ENCODE data around the gene RHOBTB1. TPM values are rescaled to one million over a fixed set of nuclear protein-coding genes. Genes with fewer than 3 reads are reported as not detected.
A peak's percentile ranks its signal among the peaks of the same experiment; 100 is the strongest.

RHOBTB1 gene
- total RNA-seq, 4 donors from 2014 or later, result 5.1 to 15.7 (median 12.6) TPM

DNA sequence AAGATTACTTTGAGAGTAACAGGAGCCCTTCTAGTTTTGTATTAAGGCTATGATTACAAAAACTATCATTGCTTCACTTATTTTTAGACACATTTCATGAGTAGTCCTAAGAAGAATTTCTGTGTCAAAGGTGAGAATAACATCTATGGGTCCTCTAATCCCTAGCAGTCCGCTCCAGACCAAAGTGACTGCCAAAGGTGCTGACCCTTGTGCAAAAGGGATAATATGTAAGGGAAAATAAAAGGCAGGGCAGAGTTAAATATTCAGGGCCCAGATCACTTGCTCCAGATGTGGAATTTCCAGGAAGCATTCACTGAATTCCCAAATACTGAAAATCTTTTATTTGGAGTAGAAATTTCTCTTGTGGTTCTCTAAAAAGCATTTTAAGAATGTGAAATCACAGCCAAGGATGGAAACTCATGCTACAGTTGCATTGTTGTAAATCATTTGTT, 29.3 kb downstream of the RHOBTB1 start:
- DNase-seq, result peak in 1 of 3 donors; percentile 68
- no peaks in the 10 kb centered on the region for H3K27me3 ChIP-seq
- H3K4me1 ChIP-seq, result no peaks in the 10 kb centered on the region
- no peaks in the 10 kb centered on the region for H3K36me3 ChIP-seq
- H3K4me3 ChIP-seq, result no peak overlapping the region
- peak overlapping the region in 1 of 4 donors; percentile 28 for H3K27ac ChIP-seq
- H3K9me3 ChIP-seq, result no peaks in the 10 kb centered on the region
- TF ChIP-seq, protein P1, sequence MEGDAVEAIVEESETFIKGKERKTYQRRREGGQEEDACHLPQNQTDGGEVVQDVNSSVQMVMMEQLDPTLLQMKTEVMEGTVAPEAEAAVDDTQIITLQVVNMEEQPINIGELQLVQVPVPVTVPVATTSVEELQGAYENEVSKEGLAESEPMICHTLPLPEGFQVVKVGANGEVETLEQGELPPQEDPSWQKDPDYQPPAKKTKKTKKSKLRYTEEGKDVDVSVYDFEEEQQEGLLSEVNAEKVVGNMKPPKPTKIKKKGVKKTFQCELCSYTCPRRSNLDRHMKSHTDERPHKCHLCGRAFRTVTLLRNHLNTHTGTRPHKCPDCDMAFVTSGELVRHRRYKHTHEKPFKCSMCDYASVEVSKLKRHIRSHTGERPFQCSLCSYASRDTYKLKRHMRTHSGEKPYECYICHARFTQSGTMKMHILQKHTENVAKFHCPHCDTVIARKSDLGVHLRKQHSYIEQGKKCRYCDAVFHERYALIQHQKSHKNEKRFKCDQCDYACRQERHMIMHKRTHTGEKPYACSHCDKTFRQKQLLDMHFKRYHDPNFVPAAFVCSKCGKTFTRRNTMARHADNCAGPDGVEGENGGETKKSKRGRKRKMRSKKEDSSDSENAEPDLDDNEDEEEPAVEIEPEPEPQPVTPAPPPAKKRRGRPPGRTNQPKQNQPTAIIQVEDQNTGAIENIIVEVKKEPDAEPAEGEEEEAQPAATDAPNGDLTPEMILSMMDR (IDR thresholded peaks at IDR 0.05), result no peak
- no peak for TF ChIP-seq POLR2A (IDR thresholded peaks at IDR 0.05)

DNA sequence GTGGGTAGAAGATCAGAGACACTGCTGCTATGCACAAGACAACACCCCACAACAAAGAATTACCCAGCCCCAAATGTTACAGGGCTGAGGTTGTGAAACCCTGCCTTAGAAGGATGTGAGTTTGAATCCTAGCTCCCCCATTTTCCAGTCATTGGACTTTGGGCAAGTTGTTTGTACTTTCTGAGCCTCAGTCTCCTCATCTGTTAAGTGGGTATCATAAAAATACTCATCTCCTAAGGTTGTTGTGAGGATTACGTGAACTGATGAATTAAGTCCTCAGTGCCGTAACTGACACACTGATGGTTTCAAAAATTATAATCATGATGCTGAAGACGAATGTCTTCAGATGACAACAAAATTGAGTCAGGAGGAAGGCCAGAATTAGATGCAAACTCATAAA, 30.3 kb downstream of the RHOBTB1 start:
- Histone ChIP-seq H3K4me1 (no peaks in the 10 kb centered on the region), H3K27me3 (no peaks in the 10 kb centered on the region), H3K36me3 (no peaks in the 10 kb centered on the region), H3K9me3 (no peaks in the 10 kb centered on the region), H3K27ac (no peak overlapping the region), H3K4me3 (no peak overlapping the region)
- no peak for TF ChIP-seq POLR2A (IDR thresholded peaks at IDR 0.05)
- TF ChIP-seq, protein P1 (IDR thresholded peaks at IDR 0.05), result no peak
- no peak for DNase-seq

DNA sequence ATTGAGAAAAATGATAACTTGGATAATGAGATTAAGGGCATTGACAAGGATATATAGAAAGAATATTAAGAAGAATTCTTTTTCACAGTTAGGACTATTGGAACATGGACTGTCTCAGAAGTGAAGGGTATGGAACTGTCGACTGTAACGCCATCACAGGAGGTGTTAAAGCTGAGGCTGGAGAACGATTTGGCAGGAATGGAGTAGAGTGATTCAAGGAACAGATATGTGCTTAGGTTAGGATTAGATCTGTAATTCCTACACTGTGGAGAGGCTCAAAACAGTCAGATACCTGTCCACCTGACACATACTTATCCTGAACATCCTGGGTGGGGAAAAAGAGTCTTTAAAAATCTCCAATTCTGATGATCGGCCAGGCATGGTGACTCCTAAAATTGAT, 30.9 kb downstream of the RHOBTB1 start:
- TF ChIP-seq, protein P1 (IDR thresholded peaks at IDR 0.05), result no peak
- TF ChIP-seq POLR2A (IDR thresholded peaks at IDR 0.05), result no peak
- H3K27ac ChIP-seq, result no peak overlapping the region
- H3K36me3 ChIP-seq, result no peaks in the 10 kb centered on the region
- H3K9me3 ChIP-seq, result no peaks in the 10 kb centered on the region
- H3K27me3 ChIP-seq, result no peaks in the 10 kb centered on the region
- no peak for DNase-seq
- H3K4me3 ChIP-seq, result no peak overlapping the region
- H3K4me1 ChIP-seq, result no peaks in the 10 kb centered on the region

DNA sequence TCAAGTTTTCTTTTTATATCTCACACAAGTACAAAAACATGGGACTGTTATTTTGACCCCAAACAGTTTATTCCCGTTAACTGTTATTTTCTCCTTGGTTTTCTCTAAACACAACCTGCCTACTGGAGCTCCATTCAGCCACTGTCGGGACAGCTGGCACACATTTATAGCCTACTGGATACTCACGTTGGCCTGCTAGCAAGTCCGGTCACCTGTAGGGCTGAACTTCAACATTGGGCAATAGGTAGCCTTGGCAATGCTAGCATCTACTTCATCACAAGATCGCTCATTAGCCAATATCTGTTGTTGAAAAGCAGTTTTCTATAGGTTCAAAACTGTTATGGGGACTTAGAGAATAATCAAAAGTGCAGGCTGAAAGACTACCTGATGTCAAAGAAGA, 32.3 kb downstream of the RHOBTB1 start:
- H3K4me3 ChIP-seq, result no peak overlapping the region
- DNase-seq, result no peak
- no peaks in the 10 kb centered on the region for H3K36me3 ChIP-seq
- no peaks in the 10 kb centered on the region for H3K27me3 ChIP-seq
- H3K27ac ChIP-seq, result no peak overlapping the region
- no peaks in the 10 kb centered on the region for H3K9me3 ChIP-seq
- TF ChIP-seq, protein P1 (IDR thresholded peaks at IDR 0.05), result no peak
- no peak for TF ChIP-seq POLR2A (IDR thresholded peaks at IDR 0.05)
- no peaks in the 10 kb centered on the region for H3K4me1 ChIP-seq

DNA sequence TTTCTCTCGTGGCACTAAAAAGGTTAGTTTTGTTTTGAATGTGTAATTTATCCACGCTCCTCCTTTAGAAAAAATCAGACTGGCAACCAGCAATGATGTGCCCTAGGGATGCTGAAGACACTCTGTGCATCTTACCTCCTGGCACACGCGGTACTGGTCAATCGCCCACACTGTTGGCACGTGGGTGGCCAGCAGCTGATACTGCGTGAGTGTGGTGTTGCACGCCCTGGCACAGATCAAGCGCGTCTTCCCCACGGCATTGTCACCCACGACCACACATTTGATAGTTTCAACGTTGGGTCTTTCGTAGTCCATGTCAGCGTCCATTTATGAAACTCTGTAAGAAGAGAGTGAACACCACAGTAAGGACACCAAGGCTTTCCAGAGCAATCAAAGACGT, 32.8 kb downstream of the RHOBTB1 start:
- Histone ChIP-seq H3K4me1 (no peaks in the 10 kb centered on the region), H3K36me3 (no peaks in the 10 kb centered on the region), H3K27ac (no peak overlapping the region), H3K27me3 (no peaks in the 10 kb centered on the region), H3K4me3 (no peak overlapping the region), H3K9me3 (no peaks in the 10 kb centered on the region)
- TF ChIP-seq, protein P1 (IDR thresholded peaks at IDR 0.05), result no peak
- TF ChIP-seq POLR2A (IDR thresholded peaks at IDR 0.05), result no peak
- no peak for DNase-seq

DNA sequence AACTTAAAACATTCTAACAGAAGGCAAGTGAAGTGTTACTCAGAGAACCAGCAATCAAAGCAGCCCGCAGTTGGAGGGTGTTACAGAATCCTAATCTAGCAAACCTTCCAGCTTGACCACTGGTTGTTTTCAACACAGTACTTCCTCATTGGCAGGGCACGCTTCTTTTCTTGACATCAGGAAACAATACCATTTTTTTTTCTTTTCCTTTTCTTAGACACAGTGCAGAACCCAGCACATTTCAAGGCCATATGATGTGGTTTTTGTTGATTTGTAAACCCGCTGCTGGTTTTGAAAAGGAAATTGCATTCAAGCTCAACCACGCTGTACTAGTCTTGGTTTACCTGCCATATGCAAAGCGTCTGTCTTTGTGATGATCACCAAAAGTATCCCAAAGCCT, 33.4 kb downstream of the RHOBTB1 start:
- no peaks in the 10 kb centered on the region for H3K36me3 ChIP-seq
- DNase-seq, result no peak
- H3K4me1 ChIP-seq, result no peaks in the 10 kb centered on the region
- H3K4me3 ChIP-seq, result no peak overlapping the region
- no peak overlapping the region for H3K27ac ChIP-seq
- TF ChIP-seq POLR2A (IDR thresholded peaks at IDR 0.05), result no peak
- TF ChIP-seq, protein P1 (IDR thresholded peaks at IDR 0.05), result no peak
- H3K9me3 ChIP-seq, result no peaks in the 10 kb centered on the region
- no peaks in the 10 kb centered on the region for H3K27me3 ChIP-seq
